ENCODE measurements around the gene LIMS2.

LIMS2 gene

GRCh38 chr2:127675331-127676261, at the start of gene LIMS2:
Gene LIMS2, minus strand, starts transcription at chr2:127675530. Its CDS starts 506 bp downstream, at chr2:127675024.
- DNase-seq = no peak

- no peak for DNase-seq
Measured at GRCh38 chr2:127722807-127723206, 47.5 kb upstream of the LIMS2 start.

DNA sequence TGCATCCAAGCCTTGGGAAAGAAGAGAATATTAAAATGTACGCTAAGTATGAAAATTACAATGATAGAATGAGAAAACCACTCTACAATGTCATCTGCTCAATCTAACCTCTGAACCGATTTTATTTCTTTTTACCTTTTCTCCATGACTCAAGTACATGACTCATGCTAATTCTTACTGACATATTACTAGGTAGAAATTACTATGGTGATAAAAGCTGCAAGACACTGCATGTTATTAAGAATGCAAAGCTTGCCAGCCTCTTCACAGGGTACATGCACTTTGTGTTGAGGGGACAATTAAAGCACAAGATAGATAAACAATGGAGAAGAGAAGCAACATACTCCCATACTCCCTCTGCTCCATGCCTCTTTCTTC, 46.6 kb upstream of the LIMS2 start:
- no peak for DNase-seq

GRCh38 chr2:127721311-127721977, 46.1 kb upstream of the LIMS2 start:
- no peak for DNase-seq

DNA sequence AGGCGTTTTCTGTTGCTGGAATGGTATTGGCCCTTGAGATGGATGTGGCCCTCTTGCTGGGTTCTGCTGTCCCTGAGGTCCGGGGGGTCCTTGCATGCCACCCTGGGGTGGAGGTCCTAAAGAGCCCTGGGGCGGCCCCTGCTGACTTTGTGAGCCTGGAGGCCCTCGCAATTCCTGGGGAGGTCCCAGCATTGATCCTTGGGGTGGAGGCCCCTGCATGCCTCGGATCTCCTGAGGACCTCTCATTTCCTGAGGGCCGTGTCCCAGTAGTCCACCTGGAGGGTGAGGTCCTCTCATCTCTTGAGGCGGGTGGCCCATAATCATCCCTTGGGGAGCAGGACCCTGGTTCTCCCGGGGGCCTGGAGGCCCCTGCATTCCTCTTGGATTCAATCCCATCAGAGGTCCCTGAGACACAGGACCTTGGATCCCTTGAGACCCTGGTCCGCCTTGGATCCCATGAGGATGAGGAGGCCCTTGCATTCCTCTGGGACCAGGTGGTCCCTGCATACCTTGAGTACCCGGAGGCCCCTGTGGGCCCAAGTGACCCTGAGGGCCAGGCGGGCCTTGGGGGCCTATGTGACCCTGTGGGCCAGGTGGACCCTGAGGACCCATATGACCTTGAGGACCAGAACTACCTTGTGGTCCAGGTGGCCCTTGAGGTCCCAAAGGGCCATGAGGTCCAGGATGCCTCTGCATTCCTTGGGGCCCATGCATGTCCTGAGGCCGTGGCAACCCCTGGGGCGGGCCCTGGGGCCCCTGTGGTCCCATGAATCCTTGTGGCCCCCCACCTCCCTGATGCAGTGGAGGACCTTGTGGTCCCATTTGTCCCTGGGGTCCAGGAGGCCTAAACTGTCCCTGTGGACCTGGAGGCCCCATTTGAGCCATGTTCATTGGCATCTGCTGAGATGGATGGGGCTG, 44.2 kb upstream of the LIMS2 start:
- no peak for DNase-seq

- no peak for DNase-seq
Measured at GRCh38 chr2:127718271-127718670, 42.9 kb upstream of the LIMS2 start.

GRCh38 chr2:127715778-127716449, 40.6 kb upstream of the LIMS2 start:
- DNase-seq = no peak

GRCh38 chr2:127713562-127713961, 38.2 kb upstream of the LIMS2 start:
- DNase-seq = no peak

- no peak for DNase-seq
Measured at GRCh38 chr2:127712999-127713398, 37.7 kb upstream of the LIMS2 start.

DNA sequence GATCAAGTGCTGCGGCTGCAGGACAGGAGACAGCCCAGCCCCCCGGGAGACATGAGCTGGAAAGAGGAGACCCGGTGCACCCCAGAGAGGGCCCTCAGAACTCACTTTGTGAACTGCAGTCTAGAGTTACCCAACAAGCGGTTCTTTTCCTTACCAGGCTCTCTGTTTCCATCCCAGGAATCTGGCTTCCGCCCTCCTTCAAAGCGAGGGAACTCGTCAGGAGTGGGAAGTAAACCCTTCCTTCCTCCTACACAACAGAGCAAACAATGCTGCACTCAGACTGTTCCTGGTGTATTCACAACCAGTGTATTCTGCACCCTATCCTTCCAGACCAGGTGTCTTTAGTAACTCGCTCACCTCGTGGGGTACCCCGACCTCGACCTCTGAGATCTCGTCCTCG, 34.0 kb upstream of the LIMS2 start:
- no peak for DNase-seq

GRCh38 chr2:127707890-127708648, 32.7 kb upstream of the LIMS2 start:
- no peak for DNase-seq

GRCh38 chr2:127706215-127706990, 31.1 kb upstream of the LIMS2 start:
- DNase-seq = no peak

- DNase-seq = no peak
Measured at GRCh38 chr2:127705391-127706065, 30.2 kb upstream of the LIMS2 start.

- DNase-seq = no peak
Measured at GRCh38 chr2:127704641-127705390, 29.5 kb upstream of the LIMS2 start.

DNA sequence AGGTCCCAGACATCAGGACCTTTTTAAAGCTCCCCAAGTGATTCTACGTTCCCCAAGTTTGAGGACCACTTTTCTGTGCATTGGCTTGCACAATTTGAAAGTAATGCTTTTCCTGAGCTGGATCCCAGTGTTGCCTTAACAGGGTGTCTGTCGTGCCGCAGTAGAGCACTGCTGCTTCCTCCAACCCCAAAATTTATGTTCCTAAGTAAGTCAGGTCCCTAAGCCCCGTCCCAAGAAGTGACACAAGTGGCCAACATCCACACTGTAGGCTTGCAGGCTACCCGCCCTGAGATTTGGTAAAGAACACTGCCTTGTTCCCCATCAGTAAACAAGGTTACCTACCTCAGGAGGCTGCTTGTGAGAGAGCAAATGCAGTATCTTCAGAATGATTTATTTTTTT, 28.0 kb upstream of the LIMS2 start:
- no peak for DNase-seq

DNA sequence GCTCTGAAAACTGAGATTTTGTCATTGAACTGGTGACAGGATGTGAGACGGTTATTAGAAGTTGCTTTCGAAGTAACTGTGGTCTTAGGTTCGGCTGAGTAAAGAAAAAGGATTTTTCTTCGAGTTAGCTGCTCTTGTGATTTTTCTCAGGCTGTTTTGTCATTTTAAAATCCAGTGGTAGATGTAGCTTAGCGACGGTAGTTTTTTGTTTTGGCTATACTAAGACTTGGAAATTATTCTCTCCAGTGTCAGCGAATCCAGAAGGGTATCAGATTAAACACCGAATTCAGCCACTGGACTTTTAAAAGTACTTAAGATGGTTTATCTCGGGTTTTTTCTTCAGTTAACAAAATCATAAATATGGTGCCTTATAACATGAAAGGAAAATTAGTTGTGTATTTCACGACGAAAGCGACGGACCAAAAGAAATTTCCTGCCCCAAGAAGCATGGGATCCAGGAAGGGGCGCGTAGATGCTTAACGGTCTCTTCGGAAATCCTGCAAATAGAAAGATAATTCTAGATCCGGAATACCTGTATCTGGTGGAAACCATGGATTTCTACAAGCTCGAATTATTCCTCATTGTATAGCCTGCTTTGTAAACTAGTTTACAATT, 27.2 kb upstream of the LIMS2 start:
- no peak for DNase-seq

DNA sequence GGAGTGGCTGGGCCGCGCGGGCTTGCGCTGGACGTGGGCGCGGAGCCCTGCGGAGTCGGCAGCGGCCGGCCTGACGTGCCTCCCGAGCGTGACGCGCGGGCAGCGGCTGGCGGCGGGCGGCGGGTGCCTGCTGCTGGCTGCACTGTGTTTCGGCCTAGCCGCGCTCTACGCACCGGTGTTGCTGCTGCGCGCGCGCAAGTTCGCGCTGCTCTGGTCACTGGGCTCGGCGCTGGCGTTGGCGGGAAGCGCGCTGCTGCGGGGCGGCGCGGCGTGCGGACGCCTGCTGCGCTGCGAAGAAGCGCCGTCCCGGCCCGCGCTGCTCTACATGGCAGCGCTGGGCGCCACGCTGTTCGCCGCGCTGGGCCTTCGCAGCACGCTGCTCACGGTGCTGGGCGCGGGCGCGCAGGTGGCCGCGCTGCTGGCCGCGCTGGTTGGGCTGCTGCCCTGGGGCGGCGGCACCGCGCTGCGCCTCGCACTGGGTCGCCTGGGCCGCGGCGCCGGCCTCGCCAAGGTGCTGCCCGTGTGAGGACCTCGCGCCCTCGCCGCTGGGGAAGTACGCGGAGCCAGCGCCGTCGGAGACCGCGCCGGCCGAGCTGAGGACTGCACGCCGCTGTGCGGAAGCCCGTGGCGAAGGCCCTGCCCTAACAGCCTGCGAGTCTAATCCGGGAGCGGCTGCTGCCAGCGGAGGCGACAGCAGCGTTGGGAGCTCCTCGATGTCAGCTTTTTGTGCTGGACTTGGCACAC, 26.5 kb upstream of the LIMS2 start:
- peak; percentile 30 for DNase-seq

DNA sequence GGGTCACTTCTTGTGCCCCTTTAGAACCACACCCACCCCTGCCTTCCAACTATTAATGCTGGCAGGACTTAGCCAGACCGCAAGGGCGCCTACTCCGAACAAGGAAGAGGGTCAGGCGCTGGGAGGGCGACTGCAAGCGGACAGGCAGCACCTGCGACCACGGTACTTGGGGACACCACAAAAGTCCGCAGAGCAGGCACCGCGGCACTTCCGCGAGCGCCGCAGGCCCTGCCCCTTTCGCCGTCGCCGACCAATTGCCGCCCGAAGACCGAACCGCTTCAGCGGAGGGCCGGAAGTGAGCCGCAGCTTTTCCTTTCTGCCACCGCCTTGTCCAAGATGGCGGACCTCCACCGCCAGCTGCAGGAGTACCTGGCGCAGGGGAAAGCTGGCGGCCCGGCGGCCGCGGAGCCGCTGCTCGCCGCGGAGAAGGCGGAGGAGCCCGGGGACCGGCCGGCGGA, 25.9 kb upstream of the LIMS2 start, which contains the start of gene SFT2D3:
Gene SFT2D3 (plus strand): TSS at position 305 of the 458 bp plus-strand sequence. CDS start 32 bp downstream, at position 337.
- DNase-seq = peak; percentile 89
